ENCODE measurements around the gene ZNF441. TPM values are rescaled to one million over a fixed set of nuclear protein-coding genes. Genes with fewer than 3 reads are reported as not detected.
"Not testable (repeated sequence)": the region's sequence is repeated elsewhere in the genome, so short reads cannot be mapped to it uniquely, and the experiment has no call there.

Gene ZNF441
- total RNA-seq, 2 donors from 2014 or later = 6.9 to 7.3 TPM

GRCh38 chr19:11807099-11807380 lies 40.2 kb downstream of the ZNF441 start:
- 93% methylated on average over 2 of the region's 2 CpGs for WGBS
- TF ChIP-seq POLR2AphosphoS5 (IDR thresholded peaks at IDR 0.05) = no peak
- TF ChIP-seq CTCF (IDR thresholded peaks at IDR 0.05) = no peak
- no peak for TF ChIP-seq POLR2A (IDR thresholded peaks at IDR 0.05)
- intact Hi-C loops (cut with DNase I) = no loop called here
- Histone ChIP-seq H3K27ac (no peak overlapping the region), H3K4me1 (replicated peaks) (no peaks in the 10 kb centered on the region), H3K9me3 (no peaks in the 10 kb centered on the region), H3K4me3 (no peak overlapping the region), H3K27me3 (replicated peaks; ENCODE audit: insufficient read depth) (no peaks in the 10 kb centered on the region), H3K36me3 (peaks cover 0 to 6% of the 10 kb centered on the region in 2 donors)
- DNase-seq (ENCODE audit: low spot score) = no peak

GRCh38 chr19:11813703-11814028 lies 46.9 kb downstream of the ZNF441 start:
- intact Hi-C loops (cut with DNase I) = no loop called here
- peak overlapping the region; percentile 77 to 92 for H3K4me3 ChIP-seq
- no peak for DNase-seq (ENCODE audit: low spot score)

GRCh38 chr19:11814029-11814699 lies 47.4 kb downstream of the ZNF441 start, which contains the start of gene ZNF440:
ZNF440 (plus strand) TSS chr19:11814273; CDS start chr19:11814448, 175 bp downstream.
- 0% methylated on average over 55 of the region's 55 CpGs for WGBS
- peak within 1 kb of the TSS; percentile 77 to 92 for H3K4me3 ChIP-seq
- peak; percentile 99 for TF ChIP-seq POLR2AphosphoS5 (IDR thresholded peaks at IDR 0.05)
- peak in 1 of 4 experiments; percentile 20 for TF ChIP-seq CTCF (IDR thresholded peaks at IDR 0.05)
- TF ChIP-seq POLR2A (IDR thresholded peaks at IDR 0.05) = peak; percentile 99
- H3K27me3 ChIP-seq (replicated peaks; ENCODE audit: insufficient read depth) = no peaks in the 10 kb centered on the region
- H3K4me1 ChIP-seq (replicated peaks) = no peaks in the 10 kb centered on the region
- H3K9me3 ChIP-seq = no peaks in the 10 kb centered on the region
- H3K36me3 ChIP-seq = no peaks in the 10 kb centered on the region
- peak; percentile 98 for DNase-seq (ENCODE audit: low spot score)
- intact Hi-C loops (cut with DNase I) = no loop called here
- peak within 1 kb of the TSS; percentile 91 to 95 for H3K27ac ChIP-seq

More at GRCh38 chr19:11813703-11814028, 46.9 kb downstream of the ZNF441 start:
- Histone ChIP-seq H3K9me3 (no peaks in the 10 kb centered on the region), H3K27me3 (replicated peaks; ENCODE audit: insufficient read depth) (no peaks in the 10 kb centered on the region), H3K27ac (peak overlapping the region; percentile 91 to 95), H3K36me3 (no peaks in the 10 kb centered on the region), H3K4me1 (replicated peaks) (no peaks in the 10 kb centered on the region)
- TF ChIP-seq CTCF (IDR thresholded peaks at IDR 0.05) (no peak), POLR2A (IDR thresholded peaks at IDR 0.05) (no peak), POLR2AphosphoS5 (IDR thresholded peaks at IDR 0.05) (no peak)
- 2% methylated on average over 6 of the region's 6 CpGs for WGBS

- Histone ChIP-seq H3K36me3 (no peaks in the 10 kb centered on the region), H3K4me1 (replicated peaks) (no peaks in the 10 kb centered on the region), H3K4me3 (peak overlapping the region; percentile 77 to 92), H3K27me3 (replicated peaks; ENCODE audit: insufficient read depth) (no peaks in the 10 kb centered on the region), H3K27ac (peak overlapping the region; percentile 91 to 95), H3K9me3 (no peaks in the 10 kb centered on the region)
- DNase-seq (ENCODE audit: low spot score) = peak; percentile 9
- WGBS = 15% methylated on average over 13 of the region's 13 CpGs
- intact Hi-C loops (cut with DNase I) = no loop called here
- TF ChIP-seq CTCF (IDR thresholded peaks at IDR 0.05) (no peak), POLR2A (IDR thresholded peaks at IDR 0.05) (no peak), POLR2AphosphoS5 (IDR thresholded peaks at IDR 0.05) (no peak)
Observed at GRCh38 chr19:11814700-11815035, 47.9 kb downstream of the ZNF441 start.

GRCh38 chr19:11821474-11822109 lies 54.8 kb downstream of the ZNF441 start:
- Histone ChIP-seq H3K9me3 (no peaks in the 10 kb centered on the region), H3K36me3 (peaks cover 0 to 5% of the 10 kb centered on the region in 2 donors)

GRCh38 chr19:11828957-11829876 lies 62.4 kb downstream of the ZNF441 start:
- H3K4me1 ChIP-seq (replicated peaks); H3K27ac ChIP-seq; intact Hi-C loops (cut with DNase I); H3K9me3 ChIP-seq; DNase-seq (ENCODE audit: low spot score); H3K4me3 ChIP-seq; H3K27me3 ChIP-seq (replicated peaks; ENCODE audit: insufficient read depth): not testable (repeated sequence)
- peaks cover 15 to 21% of the 10 kb centered on the region in 2 donors for H3K36me3 ChIP-seq
- WGBS = 93% methylated on average over 7 of the region's 7 CpGs

More at GRCh38 chr19:11821474-11822109, 54.8 kb downstream of the ZNF441 start:
- Histone ChIP-seq H3K4me1 (replicated peaks) (no peaks in the 10 kb centered on the region), H3K27me3 (replicated peaks; ENCODE audit: insufficient read depth) (no peaks in the 10 kb centered on the region), H3K27ac (no peak overlapping the region), H3K4me3 (no peak overlapping the region)
- no peak for DNase-seq (ENCODE audit: low spot score)
- intact Hi-C loops (cut with DNase I) = no loop called here
- WGBS = 91% methylated on average over 5 of the region's 5 CpGs
- TF ChIP-seq POLR2A (IDR thresholded peaks at IDR 0.05) = no peak
- TF ChIP-seq POLR2AphosphoS5 (IDR thresholded peaks at IDR 0.05) = no peak
